Keratinocyte (primary cell): Measurements from ENCODE around the gene CTSA. TPM values are rescaled to one million over a fixed set of nuclear protein-coding genes. Genes with fewer than 3 reads are reported as not detected.

ENCODE experiments used
- DNase-seq: peaks from one replicate; pipeline ENCODE4 v3.0.0-alpha.2; 2011; ENCODE audit warnings: low read depth, missing footprints, low spot score
- FAIRE-seq: peaks from 2 replicates; lab custom pipeline; 2011; peaks lifted over from hg19 to GRCh38; lab: Jason Lieb, UNC
- H2AFZ ChIP-seq: 2 replicates; pipeline ENCODE4 v1.6.0; 2012; ENCODE audit warnings: low read length, control low read depth, inconsistent platforms; ENCODE audit not compliant: control insufficient read depth
- H3K27ac ChIP-seq: 2 replicates; pipeline ENCODE4 v1.5.1; 2011; ENCODE audit warnings: low read length; ENCODE audit not compliant: control insufficient read depth, insufficient read depth
- H3K27me3 ChIP-seq: 3 replicates; pipeline ENCODE4 v1.6.0; 2011; ENCODE audit warnings: low read length; ENCODE audit not compliant: control insufficient read depth, insufficient read depth; ENCODE audit errors: extremely low read depth
- H3K36me3 ChIP-seq, 2 experiments: 2 replicates in 1 of 2; 3 replicates in 1 of 2; pipeline ENCODE4 v1.5.1; 2011; ENCODE audit warnings: low read length in 2 of 2, mild to moderate bottlenecking in 1 of 2; ENCODE audit not compliant: control insufficient read depth in 2 of 2, insufficient read depth in 2 of 2; ENCODE audit errors: extremely low read depth in 1 of 2
- H3K4me1 ChIP-seq: 3 replicates; pipeline ENCODE4 v1.5.1; 2011; ENCODE audit warnings: low read length; ENCODE audit not compliant: control insufficient read depth, insufficient read depth; ENCODE audit errors: extremely low read depth
- H3K4me2 ChIP-seq: 3 replicates; pipeline ENCODE4 v1.6.0; 2011; ENCODE audit warnings: low read depth, low read length; ENCODE audit not compliant: control insufficient read depth, insufficient read depth; ENCODE audit errors: extremely low read depth
- H3K4me3 ChIP-seq, 3 experiments: fragments of 200-600 bp in 1 of 3; sonication (generic) in 1 of 3; 2 replicates in 2 of 3; 3 replicates in 1 of 3; pipeline ENCODE4 v1.5.1; 2011 to 2016; ENCODE audit warnings: low read length in 3 of 3, mild to moderate bottlenecking in 3 of 3, control low read depth in 2 of 3, inconsistent platforms in 1 of 3, low read depth in 1 of 3, mixed read lengths in 1 of 3, mixed run types in 1 of 3, moderate library complexity in 1 of 3; ENCODE audit not compliant: control insufficient read depth in 2 of 3, insufficient read depth in 2 of 3; ENCODE audit errors: extremely low read depth in 1 of 3
- H3K79me2 ChIP-seq: 2 replicates; pipeline ENCODE4 v1.6.0; 2012; ENCODE audit warnings: low read length; ENCODE audit not compliant: control insufficient read depth, insufficient read depth
- H3K9ac ChIP-seq: 3 replicates; pipeline ENCODE4 v1.6.0; 2011; ENCODE audit warnings: low read length; ENCODE audit not compliant: control insufficient read depth, insufficient read depth; ENCODE audit errors: extremely low read depth
- H3K9me1 ChIP-seq: 3 replicates; pipeline ENCODE4 v1.6.0; 2011; ENCODE audit warnings: low read length; ENCODE audit not compliant: control insufficient read depth, insufficient read depth; ENCODE audit errors: extremely low read depth
- H3K9me3 ChIP-seq: 2 replicates; pipeline ENCODE4 v1.5.1; 2012; ENCODE audit warnings: low read depth, low read length; ENCODE audit not compliant: control insufficient read depth
- H4K20me1 ChIP-seq: 3 replicates; pipeline ENCODE4 v1.6.0; 2011; ENCODE audit warnings: low read length; ENCODE audit not compliant: control insufficient read depth, insufficient read depth; ENCODE audit errors: extremely low read depth
- EZH2 ChIP-seq: IDR thresholded peaks from one replicate; pipeline ENCODE4 v1.6.1; 2012; ENCODE audit warnings: inconsistent platforms, mild to moderate bottlenecking, low read length, moderate library complexity
- dilution Hi-C: fragments of 300-500 bp; cut with MboI; formaldehyde crosslinking; loops from one replicate; pipeline ENCODE4 v1.7.0; 2020; ENCODE audit warnings: low sequenced_read_pairs; ENCODE audit not compliant: extremely low pct_ligation_motif_present
- polyA plus RNA-seq, 5 experiments: library from polyadenylated mRNA; depleted of rRNA in 3 of 5; stranded (reverse) in 3 of 5; stranded (forward) in 1 of 5; unstranded in 1 of 5; fragments of >200 nt; gene quantifications; 1 replicate in 1 of 5; 2 replicates in 3 of 5; 3 replicates in 1 of 5; pipeline versions ENCODE4 v1.2.1 to v1.2.3, GENCODE V29; 2011 to 2012; ENCODE audit warnings: missing spikeins in 2 of 5, low read depth in 1 of 5, low replicate concordance in 1 of 5
- TF ChIP-seq, protein P1 (sequence below), 3 experiments: IDR thresholded peaks in 1 of 3; conservative IDR thresholded peaks in 1 of 3; optimal IDR thresholded peaks in 1 of 3; 2 replicates in 2 of 3; 3 replicates in 1 of 3; pipeline versions ENCODE3 to v1.5.1; 2011; ENCODE audit warnings: low read length in 3 of 3, mild to moderate bottlenecking in 3 of 3, moderate library complexity in 2 of 3, control low read depth in 1 of 3, inconsistent platforms in 1 of 3; ENCODE audit not compliant: insufficient read depth in 2 of 3; ENCODE audit errors: extremely low read depth in 1 of 3

The CTSA gene
- polyA plus RNA-seq, 1 donor (not counting 4 experiments of a cell fraction or from before 2014, with no cell fraction given), result 38.6 TPM

DNA sequence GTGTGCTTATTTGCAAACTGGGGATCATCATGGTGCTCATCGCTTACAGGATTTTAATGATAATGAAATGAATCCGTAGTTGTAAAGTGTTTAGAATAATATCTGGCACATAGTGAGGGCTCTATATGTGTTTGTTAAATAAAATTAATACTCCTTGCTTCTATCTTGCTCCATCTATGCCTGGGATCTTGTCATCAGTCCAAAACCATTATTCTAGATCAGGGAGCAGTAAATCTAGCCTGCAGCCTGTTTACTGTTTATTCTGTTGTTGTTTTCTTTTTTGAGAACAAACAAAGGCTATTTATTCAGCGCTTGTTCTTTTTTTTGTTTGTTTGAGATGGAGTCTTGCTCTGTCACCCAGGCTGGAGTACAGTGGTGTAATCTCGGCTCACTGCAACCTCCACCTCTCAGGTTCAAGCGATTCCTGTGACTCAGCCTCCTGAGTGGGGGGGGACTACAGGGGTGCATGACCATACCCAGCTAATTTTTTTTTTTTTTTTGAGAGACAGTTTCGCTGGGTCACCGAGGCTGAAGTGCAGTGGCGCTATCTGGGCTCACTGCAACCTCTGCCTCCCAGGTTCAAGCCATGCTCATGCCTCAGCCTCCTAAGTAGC lies 42.1 kb upstream of the CTSA start:
- no peaks in the 10 kb centered on the region for H3K9me3 ChIP-seq
- no peaks in the 10 kb centered on the region for H3K4me1 ChIP-seq
- no peak overlapping the region for H3K27ac ChIP-seq
- peaks cover 7 to 12% of the 10 kb centered on the region in 2 experiments for H3K36me3 ChIP-seq
- H4K20me1 ChIP-seq, result no peaks in the 10 kb centered on the region
- H3K9me1 ChIP-seq, result no peaks in the 10 kb centered on the region
- no peak overlapping the region for H2AFZ ChIP-seq
- TF ChIP-seq EZH2, result no peak
- TF ChIP-seq, protein P1, sequence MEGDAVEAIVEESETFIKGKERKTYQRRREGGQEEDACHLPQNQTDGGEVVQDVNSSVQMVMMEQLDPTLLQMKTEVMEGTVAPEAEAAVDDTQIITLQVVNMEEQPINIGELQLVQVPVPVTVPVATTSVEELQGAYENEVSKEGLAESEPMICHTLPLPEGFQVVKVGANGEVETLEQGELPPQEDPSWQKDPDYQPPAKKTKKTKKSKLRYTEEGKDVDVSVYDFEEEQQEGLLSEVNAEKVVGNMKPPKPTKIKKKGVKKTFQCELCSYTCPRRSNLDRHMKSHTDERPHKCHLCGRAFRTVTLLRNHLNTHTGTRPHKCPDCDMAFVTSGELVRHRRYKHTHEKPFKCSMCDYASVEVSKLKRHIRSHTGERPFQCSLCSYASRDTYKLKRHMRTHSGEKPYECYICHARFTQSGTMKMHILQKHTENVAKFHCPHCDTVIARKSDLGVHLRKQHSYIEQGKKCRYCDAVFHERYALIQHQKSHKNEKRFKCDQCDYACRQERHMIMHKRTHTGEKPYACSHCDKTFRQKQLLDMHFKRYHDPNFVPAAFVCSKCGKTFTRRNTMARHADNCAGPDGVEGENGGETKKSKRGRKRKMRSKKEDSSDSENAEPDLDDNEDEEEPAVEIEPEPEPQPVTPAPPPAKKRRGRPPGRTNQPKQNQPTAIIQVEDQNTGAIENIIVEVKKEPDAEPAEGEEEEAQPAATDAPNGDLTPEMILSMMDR (optimal IDR thresholded peaks at IDR 0.05 in 1 of 3, IDR thresholded peaks at IDR 0.05 in 1 of 3, conservative IDR thresholded peaks at IDR 0.05 in 1 of 3; ENCODE audit: extremely low read depth in 1 of 3, insufficient read depth in 2 of 3, low read length in 3 of 3), result no peak
- no peaks in the 10 kb centered on the region for H3K27me3 ChIP-seq
- no peak overlapping the region for H3K9ac ChIP-seq
- DNase-seq (no peak), FAIRE-seq (no peak)
- H3K4me2 ChIP-seq, result no peak overlapping the region
- H3K79me2 ChIP-seq, result no peaks in the 10 kb centered on the region
- no peak overlapping the region for H3K4me3 ChIP-seq
- dilution Hi-C loops, result no loop called here

DNA sequence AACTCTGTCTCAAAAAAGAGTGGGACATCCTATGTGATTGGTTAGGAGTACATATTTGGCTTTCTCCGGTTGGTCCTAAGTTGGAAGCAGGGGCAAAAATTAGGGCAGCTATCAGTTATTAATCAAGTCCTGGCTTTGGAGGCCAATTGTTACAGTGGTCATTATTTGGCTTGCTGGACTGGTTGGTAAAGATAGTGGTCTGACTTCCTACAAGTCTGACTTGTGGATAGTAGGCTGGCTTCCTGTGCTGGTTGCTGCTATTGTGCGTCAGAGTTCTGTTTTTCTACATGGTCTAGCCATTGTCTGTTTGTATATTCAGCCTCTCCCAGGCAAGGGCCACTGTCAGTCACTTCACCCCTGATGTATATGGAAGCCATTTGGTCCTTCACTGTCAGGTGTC lies 40.9 kb upstream of the CTSA start:
- Histone ChIP-seq H3K36me3 (peaks cover 6 to 7% of the 10 kb centered on the region in 2 experiments), H3K79me2 (peaks cover 3% of the 10 kb centered on the region), H2AFZ (no peak overlapping the region), H3K4me1 (no peaks in the 10 kb centered on the region), H3K9ac (no peak overlapping the region), H3K4me2 (no peak overlapping the region), H3K9me1 (no peaks in the 10 kb centered on the region), H3K9me3 (no peaks in the 10 kb centered on the region), H3K4me3 (no peak overlapping the region), H3K27ac (no peak overlapping the region), H3K27me3 (no peaks in the 10 kb centered on the region), H4K20me1 (no peaks in the 10 kb centered on the region)
- no peak for FAIRE-seq
- dilution Hi-C loops, result no loop called here
- no peak for DNase-seq
- TF ChIP-seq EZH2, result no peak
- TF ChIP-seq, protein P1 (optimal IDR thresholded peaks at IDR 0.05 in 1 of 3, IDR thresholded peaks at IDR 0.05 in 1 of 3, conservative IDR thresholded peaks at IDR 0.05 in 1 of 3; ENCODE audit: extremely low read depth in 1 of 3, insufficient read depth in 2 of 3, low read length in 3 of 3), result no peak
